Loucy (cell line): Measurements from ENCODE around the gene BPIFB1.

Source experiments
- H2AFZ ChIP-seq: fragments of 200-600 bp; sonication (generic); 2 replicates; pipeline ENCODE4 v1.6.0; 2016; ENCODE audit warnings: antibody characterized with exemption, mild to moderate bottlenecking, low read length, moderate library complexity
- H3F3A ChIP-seq: fragments of 200-600 bp; 2 replicates; pipeline ENCODE4 v1.6.0; 2016; ENCODE audit warnings: antibody characterized with exemption, low read depth, mild to moderate bottlenecking
- H3K27me3 ChIP-seq: fragments of 200-600 bp; sonication (generic); 2 replicates; pipeline ENCODE4 v1.6.1; 2014; ENCODE audit warnings: low read length, mild to moderate bottlenecking; ENCODE audit not compliant: insufficient read depth, poor library complexity, severe bottlenecking
- H3K36me3 ChIP-seq: fragments of 200-600 bp; sonication (generic); 2 replicates; pipeline ENCODE4 v1.6.1; 2016; ENCODE audit warnings: low read length; ENCODE audit not compliant: insufficient read depth
- H3K4me1 ChIP-seq: fragments of 200-600 bp; sonication (generic); 2 replicates; pipeline ENCODE4 v1.5.1; 2014; ENCODE audit warnings: low read length, mild to moderate bottlenecking; ENCODE audit not compliant: insufficient read depth, poor library complexity, severe bottlenecking
- H3K4me2 ChIP-seq: fragments of 200-600 bp; sonication (generic); 2 replicates; pipeline ENCODE4 v1.6.0; 2014; ENCODE audit warnings: antibody characterized with exemption, low read length, low read depth, mild to moderate bottlenecking; ENCODE audit not compliant: poor library complexity, severe bottlenecking
- H3K4me3 ChIP-seq: fragments of 200-600 bp; sonication (generic); 2 replicates; pipeline ENCODE4 v1.5.1; 2014; ENCODE audit warnings: low read length, mild to moderate bottlenecking, mixed read lengths; ENCODE audit not compliant: poor library complexity, severe bottlenecking
- H3K79me2 ChIP-seq: fragments of 200-600 bp; sonication (generic); 2 replicates; pipeline ENCODE4 v1.6.1; 2014; ENCODE audit warnings: low read length; ENCODE audit not compliant: insufficient read depth
- H3K9ac ChIP-seq: fragments of 200-600 bp; sonication (generic); 2 replicates; pipeline ENCODE4 v1.6.0; 2014; ENCODE audit warnings: mild to moderate bottlenecking, low read depth, low read length, moderate library complexity; ENCODE audit not compliant: poor library complexity, severe bottlenecking
- H3K9me2 ChIP-seq: fragments of 200-600 bp; sonication (generic); replicated peaks from 2 replicates; pipeline ENCODE4 v1.6.1; 2016; ENCODE audit warnings: low read depth, low read length, mixed read lengths
- H3K9me3 ChIP-seq: fragments of 200-600 bp; sonication (generic); 2 replicates; pipeline ENCODE4 v1.6.1; 2014; ENCODE audit warnings: mild to moderate bottlenecking, antibody characterized with exemption, low read length, low read depth; ENCODE audit not compliant: insufficient read depth
- H4K20me1 ChIP-seq: fragments of 200-600 bp; sonication (generic); 2 replicates; pipeline ENCODE4 v1.6.0; 2014; ENCODE audit warnings: antibody characterized with exemption, low read length, mild to moderate bottlenecking; ENCODE audit not compliant: insufficient read depth, poor library complexity, severe bottlenecking
- EZH2phosphoT487 ChIP-seq: fragments of 200-600 bp; IDR thresholded peaks from 2 replicates; pipeline ENCODE4 v1.6.1; 2018; ENCODE audit warnings: antibody characterized with exemption, mild to moderate bottlenecking, moderate library complexity, borderline replicate concordance
- TF ChIP-seq, protein P1 (sequence below): fragments of 200-600 bp; sonication (generic); conservative IDR thresholded peaks from 2 replicates; pipeline ENCODE4 v1.5.1; 2014; ENCODE audit warnings: mild to moderate bottlenecking, antibody characterized with exemption, low read length

BPIFB1 gene

GRCh38 chr20:33310327-33310899, 27.4 kb downstream of the BPIFB1 start:
- no peaks in the 10 kb centered on the region for H3K4me1 ChIP-seq
- no peak overlapping the region for H2AFZ ChIP-seq
- no peak overlapping the region for H3K9ac ChIP-seq
- H3K9me2 ChIP-seq = no peaks in the 10 kb centered on the region
- TF ChIP-seq EZH2phosphoT487 = no peak
- TF ChIP-seq, protein P1, sequence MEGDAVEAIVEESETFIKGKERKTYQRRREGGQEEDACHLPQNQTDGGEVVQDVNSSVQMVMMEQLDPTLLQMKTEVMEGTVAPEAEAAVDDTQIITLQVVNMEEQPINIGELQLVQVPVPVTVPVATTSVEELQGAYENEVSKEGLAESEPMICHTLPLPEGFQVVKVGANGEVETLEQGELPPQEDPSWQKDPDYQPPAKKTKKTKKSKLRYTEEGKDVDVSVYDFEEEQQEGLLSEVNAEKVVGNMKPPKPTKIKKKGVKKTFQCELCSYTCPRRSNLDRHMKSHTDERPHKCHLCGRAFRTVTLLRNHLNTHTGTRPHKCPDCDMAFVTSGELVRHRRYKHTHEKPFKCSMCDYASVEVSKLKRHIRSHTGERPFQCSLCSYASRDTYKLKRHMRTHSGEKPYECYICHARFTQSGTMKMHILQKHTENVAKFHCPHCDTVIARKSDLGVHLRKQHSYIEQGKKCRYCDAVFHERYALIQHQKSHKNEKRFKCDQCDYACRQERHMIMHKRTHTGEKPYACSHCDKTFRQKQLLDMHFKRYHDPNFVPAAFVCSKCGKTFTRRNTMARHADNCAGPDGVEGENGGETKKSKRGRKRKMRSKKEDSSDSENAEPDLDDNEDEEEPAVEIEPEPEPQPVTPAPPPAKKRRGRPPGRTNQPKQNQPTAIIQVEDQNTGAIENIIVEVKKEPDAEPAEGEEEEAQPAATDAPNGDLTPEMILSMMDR = no peak
- no peaks in the 10 kb centered on the region for H3K27me3 ChIP-seq
- no peaks in the 10 kb centered on the region for H3K79me2 ChIP-seq
- no peak overlapping the region for H3K4me2 ChIP-seq
- no peaks in the 10 kb centered on the region for H3K36me3 ChIP-seq
- no peaks in the 10 kb centered on the region for H3F3A ChIP-seq
- no peak overlapping the region for H3K4me3 ChIP-seq
- H3K9me3 ChIP-seq = no peaks in the 10 kb centered on the region; the same call in 1 of the 2 replicates
- no peaks in the 10 kb centered on the region for H4K20me1 ChIP-seq

GRCh38 chr20:33311011-33311410, 28.0 kb downstream of the BPIFB1 start:
- H4K20me1 ChIP-seq = no peaks in the 10 kb centered on the region
- H3F3A ChIP-seq = no peaks in the 10 kb centered on the region
- TF ChIP-seq, protein P1 = no peak
- no peak for TF ChIP-seq EZH2phosphoT487
- H3K36me3 ChIP-seq = no peaks in the 10 kb centered on the region
- H3K4me3 ChIP-seq = no peak overlapping the region
- H3K27me3 ChIP-seq = no peaks in the 10 kb centered on the region
- H3K9ac ChIP-seq = no peak overlapping the region
- no peak overlapping the region for H3K4me2 ChIP-seq
- no peaks in the 10 kb centered on the region for H3K9me2 ChIP-seq
- H2AFZ ChIP-seq = no peak overlapping the region
- no peaks in the 10 kb centered on the region; the same call in 1 of the 2 replicates for H3K9me3 ChIP-seq
- H3K4me1 ChIP-seq = no peaks in the 10 kb centered on the region
- no peaks in the 10 kb centered on the region for H3K79me2 ChIP-seq

- Histone ChIP-seq H3K79me2 (no peaks in the 10 kb centered on the region), H2AFZ (no peak overlapping the region), H3K9me2 (no peaks in the 10 kb centered on the region), H3F3A (no peaks in the 10 kb centered on the region), H3K27me3 (no peaks in the 10 kb centered on the region), H3K36me3 (no peaks in the 10 kb centered on the region), H4K20me1 (no peaks in the 10 kb centered on the region), H3K4me2 (no peak overlapping the region), H3K9me3 (no peaks in the 10 kb centered on the region; the same call in 1 of the 2 replicates), H3K4me3 (no peak overlapping the region), H3K4me1 (no peaks in the 10 kb centered on the region), H3K9ac (no peak overlapping the region)
- TF ChIP-seq, protein P1 = no peak
- TF ChIP-seq EZH2phosphoT487 = no peak
These were observed 29.0 kb downstream of the BPIFB1 start for GRCh38 chr20:33311996-33312395.
